LNCAP (cell line): Measurements from ENCODE around the gene SCO2.

ENCODE experiments used
- TF ChIP-seq, protein P1 (sequence below): fragments of 450-650 bp; IDR thresholded peaks from 2 replicates; pipeline ENCODE4 v1.5.1; 2017; ENCODE audit warnings: mild to moderate bottlenecking

The SCO2 gene

DNA sequence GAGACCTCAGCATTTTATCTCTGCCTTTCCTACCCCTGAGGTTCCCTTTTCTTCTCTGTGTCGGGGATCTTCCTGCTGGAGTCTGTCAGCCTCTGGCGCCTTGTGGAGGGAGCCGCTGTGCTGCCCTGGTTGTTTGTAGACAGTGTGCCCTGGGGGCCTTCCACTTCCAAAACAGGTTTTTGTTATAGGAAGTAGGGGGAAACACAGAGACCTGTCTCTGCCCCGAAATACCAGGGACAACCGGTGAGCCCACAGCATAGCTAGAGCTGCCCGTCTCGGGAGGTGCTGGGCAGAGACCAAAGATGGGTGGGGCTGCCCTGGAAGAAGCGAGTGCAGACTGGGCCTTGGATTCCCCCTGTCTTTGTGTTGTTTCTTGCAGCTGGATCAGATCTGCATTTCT, 9.3 kb downstream of the SCO2 start:
- TF ChIP-seq, protein P1, sequence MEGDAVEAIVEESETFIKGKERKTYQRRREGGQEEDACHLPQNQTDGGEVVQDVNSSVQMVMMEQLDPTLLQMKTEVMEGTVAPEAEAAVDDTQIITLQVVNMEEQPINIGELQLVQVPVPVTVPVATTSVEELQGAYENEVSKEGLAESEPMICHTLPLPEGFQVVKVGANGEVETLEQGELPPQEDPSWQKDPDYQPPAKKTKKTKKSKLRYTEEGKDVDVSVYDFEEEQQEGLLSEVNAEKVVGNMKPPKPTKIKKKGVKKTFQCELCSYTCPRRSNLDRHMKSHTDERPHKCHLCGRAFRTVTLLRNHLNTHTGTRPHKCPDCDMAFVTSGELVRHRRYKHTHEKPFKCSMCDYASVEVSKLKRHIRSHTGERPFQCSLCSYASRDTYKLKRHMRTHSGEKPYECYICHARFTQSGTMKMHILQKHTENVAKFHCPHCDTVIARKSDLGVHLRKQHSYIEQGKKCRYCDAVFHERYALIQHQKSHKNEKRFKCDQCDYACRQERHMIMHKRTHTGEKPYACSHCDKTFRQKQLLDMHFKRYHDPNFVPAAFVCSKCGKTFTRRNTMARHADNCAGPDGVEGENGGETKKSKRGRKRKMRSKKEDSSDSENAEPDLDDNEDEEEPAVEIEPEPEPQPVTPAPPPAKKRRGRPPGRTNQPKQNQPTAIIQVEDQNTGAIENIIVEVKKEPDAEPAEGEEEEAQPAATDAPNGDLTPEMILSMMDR = no peak

DNA sequence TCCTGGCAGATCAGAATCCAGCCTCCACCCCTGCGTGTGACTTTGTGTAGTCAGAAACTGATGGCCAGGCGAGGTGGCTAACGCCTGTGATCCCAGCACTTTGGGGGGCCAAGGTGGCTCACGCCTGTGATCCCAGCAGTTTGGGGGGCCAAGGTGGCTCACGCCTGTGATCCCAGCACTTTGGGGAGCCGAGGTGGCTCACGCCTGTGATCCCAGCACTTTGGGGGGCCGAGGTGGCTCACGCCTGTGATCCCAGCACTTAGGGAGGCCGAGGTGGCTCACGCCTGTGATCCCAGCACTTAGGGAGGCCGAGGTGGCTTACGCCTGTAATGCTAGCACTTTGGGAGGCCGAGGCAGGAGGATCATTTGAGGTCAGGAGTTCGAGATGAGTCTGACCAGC, 12.2 kb downstream of the SCO2 start:
- TF ChIP-seq, protein P1 = no peak

DNA sequence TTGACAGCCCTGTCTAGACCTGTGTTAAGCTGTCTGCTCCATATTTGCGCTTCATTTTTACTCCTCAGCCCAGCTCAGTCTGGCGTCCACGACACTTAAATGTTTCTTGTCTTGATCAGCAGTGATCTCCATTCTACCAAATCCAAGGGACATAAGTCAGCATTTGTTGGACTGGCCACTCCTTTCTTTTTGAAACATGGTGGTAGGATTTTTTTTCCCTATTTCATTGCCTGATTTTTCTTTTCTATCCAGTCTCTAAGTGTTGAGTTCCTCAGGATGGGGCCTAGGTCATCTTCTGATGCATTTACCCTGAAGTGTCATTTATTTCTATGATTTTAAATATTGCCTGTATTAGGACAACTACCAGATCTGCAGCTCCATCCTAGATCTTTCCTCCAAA, 16.5 kb downstream of the SCO2 start:
- TF ChIP-seq, protein P1 = no peak

DNA sequence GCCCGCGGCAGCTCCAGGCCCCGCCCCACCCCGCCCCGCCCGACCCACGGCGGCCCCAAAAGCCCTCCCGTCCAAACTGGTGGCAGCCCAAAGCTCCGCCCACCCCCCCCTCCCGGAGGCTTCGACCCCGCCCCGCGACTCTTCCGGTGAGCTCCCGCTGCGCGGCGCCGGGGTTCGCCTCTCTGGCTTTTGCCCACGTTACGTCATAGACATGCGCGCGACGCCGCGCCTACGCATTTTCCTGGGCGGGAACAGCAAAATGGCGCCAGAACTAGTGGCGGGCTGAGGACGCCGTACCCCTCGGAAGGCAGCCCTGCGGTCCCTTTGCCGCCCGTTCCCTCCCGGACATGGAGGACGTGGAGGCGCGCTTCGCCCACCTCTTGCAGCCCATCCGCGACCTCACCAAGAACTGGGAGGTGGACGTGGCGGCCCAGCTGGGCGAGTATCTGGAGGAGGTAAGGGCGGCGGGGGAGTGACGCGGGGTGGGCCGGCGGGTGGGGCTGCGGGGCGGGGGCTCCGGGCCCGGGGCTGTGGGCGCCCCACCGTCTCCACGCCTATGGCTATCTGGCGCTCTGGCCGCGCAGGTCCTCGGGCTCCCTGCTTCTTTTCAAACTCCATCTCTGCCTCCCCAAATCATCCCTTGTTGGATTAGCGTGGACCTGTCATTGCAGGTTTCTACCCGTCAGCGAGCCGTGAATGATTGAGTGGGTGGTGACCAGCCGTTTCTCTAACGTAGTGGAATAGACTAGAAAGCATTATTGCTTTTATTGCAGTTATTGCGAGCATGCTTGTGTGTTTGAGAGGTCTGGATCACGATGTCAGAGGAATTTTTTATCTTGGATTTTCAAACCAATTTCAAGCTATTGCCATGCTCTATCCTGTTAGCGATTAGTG, 17.2 kb downstream of the SCO2 start, which contains the start of gene NCAPH2:
Gene NCAPH2, plus strand, starts transcription at position 234 of the 894 bp plus-strand sequence. Its CDS starts 114 bp downstream, at position 348.
- TF ChIP-seq, protein P1 = no peak

DNA sequence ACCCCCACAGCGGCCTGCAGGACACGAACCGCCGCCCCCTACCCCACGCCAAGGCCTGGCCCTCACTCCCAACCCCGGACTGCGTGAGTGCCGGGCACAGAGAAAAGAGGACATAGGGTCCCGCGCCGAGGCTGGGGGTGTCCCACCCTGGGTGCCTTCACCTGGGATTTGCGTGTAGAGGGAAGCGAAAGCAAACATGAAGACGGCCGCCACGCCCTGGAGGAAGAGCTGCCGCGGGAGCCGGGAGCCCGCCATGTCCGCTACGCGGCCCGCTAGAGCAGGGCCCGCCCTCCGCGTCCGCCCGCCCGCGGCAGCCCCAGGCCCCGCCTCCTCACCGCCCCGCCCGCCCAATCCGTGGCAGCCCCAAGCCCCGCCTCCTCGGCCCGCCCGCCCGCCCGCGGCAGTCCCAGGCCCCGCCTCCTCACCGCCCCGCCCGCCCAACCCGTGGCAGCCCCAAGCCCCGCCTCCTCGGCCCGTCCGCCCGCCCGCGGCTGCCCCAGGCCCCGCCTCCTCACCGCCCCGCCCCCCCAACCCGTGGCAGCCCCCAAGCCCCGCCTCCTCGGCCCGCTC, 17.9 kb downstream of the SCO2 start, which contains the start of gene LMF2:
Gene LMF2, minus strand, starts transcription at position 282 of the 570 bp plus-strand sequence. Its CDS starts 27 bp downstream, at position 255.
- TF ChIP-seq, protein P1 = no peak

DNA sequence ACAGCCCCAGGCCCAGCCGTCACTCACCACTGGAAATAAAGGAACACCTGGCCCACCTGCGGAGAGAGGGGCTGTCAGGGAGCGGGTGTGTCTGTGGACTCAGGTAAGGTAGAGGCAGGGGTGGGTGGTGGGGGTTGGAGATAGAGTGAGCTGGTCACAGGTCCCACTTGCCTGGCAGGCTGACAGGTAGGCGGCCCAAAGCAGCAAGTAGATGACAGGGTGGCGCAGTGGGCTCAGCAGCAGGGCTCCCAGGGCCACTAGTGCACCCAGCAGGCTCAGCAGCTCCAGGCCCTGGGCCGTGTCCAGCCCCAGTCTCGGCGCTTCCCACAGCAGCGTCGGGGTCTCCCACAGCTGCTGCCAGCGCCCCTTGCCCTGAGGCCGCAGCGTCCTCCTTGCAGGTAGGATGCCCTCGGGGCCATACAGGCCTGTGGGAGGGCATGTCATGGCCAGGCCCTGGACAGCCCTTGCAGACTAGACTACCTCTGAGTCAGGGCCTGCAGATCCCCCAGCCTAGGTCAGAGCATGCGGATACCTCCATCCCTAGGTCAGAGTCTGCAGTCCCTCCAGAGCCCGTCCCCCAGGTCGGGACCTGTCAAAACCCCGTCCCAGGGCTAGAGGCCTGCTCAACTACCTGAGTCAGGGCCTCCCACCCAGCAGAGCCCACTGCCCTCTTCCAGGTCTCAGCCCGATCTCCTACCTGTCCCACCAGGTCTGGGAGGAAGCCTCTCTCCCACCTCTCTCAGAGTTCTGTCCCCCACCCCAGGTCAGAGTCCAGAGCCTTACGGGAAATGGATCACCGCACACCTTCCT, 18.6 kb downstream of the SCO2 start:
- TF ChIP-seq, protein P1 = no peak
